GM12878 (cell line): Measurements from ENCODE around the gene NUBP1. TPM values are rescaled to one million over a fixed set of nuclear protein-coding genes. Genes with fewer than 3 reads are reported as not detected.

Experiments used
- ATAC-seq: fragments of 200-7000 bp; cut with Tn5 transposase; 3 replicates; pipeline ENCODE4 v1.9.1; 2020; ENCODE audit warnings: mild to moderate bottlenecking, moderate library complexity
- BruUV-seq: library from RNA; stranded (reverse); fragments of 400-500 nt; replicated peaks from 2 replicates; lab custom pipeline; 2021; lab: Mats Ljungman, UMichigan
- CTCF ChIA-PET: fragments of 300-600 bp; sonication (Branson Sonifier 250); formaldehyde crosslinking; extraction: SDS; loops from one replicate; lab custom pipeline; 2021; ENCODE audit warnings: inconsistent platforms; lab: Yijun Ruan, JAX
- POLR2A ChIA-PET: fragments of 350-600 bp; formaldehyde crosslinking; extraction: SDS; loops from one replicate; lab custom pipeline; 2021; ENCODE audit warnings: inconsistent platforms; lab: Charles Lee
- RAD21 ChIA-PET: fragments of 300-600 bp; sonication (Branson Sonifier 250); formaldehyde crosslinking; loops from one replicate; lab custom pipeline; 2023; ENCODE audit warnings: antibody characterized with exemption; ENCODE audit not compliant: unreplicated experiment; lab: Charles Lee
- SMC1A ChIA-PET: fragments of 300-600 bp; sonication (Branson Sonifier 250); formaldehyde crosslinking; loops from one replicate; lab custom pipeline; 2023; ENCODE audit not compliant: unreplicated experiment, uncharacterized antibody; lab: Charles Lee
- DNase-seq: peaks from one replicate; pipeline ENCODE4 v3.0.0-alpha.2; 2011; ENCODE audit warnings: low read depth, low spot score
- FAIRE-seq: peaks from 3 replicates; lab custom pipeline; 2011; peaks lifted over from hg19 to GRCh38; lab: Jason Lieb, UNC
- H2AFZ ChIP-seq: 2 replicates; pipeline ENCODE4 v1.6.0; 2011; ENCODE audit warnings: low read depth, low read length, control low read depth; ENCODE audit not compliant: control insufficient read depth
- H3K27ac ChIP-seq: 2 replicates; pipeline ENCODE4 v1.5.1; 2011; ENCODE audit warnings: control low read depth; ENCODE audit not compliant: control insufficient read depth, insufficient read depth
- H3K27me3 ChIP-seq, 2 experiments: replicated peaks in 1 of 2; 2 replicates each; pipeline versions ENCODE4 v1.6.0 to v1.6.1; 2011; ENCODE audit warnings: low read length in 1 of 2; ENCODE audit not compliant: control insufficient read depth in 2 of 2, insufficient read depth in 2 of 2
- H3K36me3 ChIP-seq, 2 experiments: 2 replicates each; pipeline ENCODE4 v1.5.1; 2011; ENCODE audit warnings: low read length in 1 of 2; ENCODE audit not compliant: control insufficient read depth in 2 of 2, insufficient read depth in 2 of 2
- H3K4me1 ChIP-seq: 2 replicates; pipeline ENCODE4 v1.6.1; 2011; ENCODE audit warnings: mild to moderate bottlenecking, low read length, moderate library complexity, mixed read lengths; ENCODE audit not compliant: control insufficient read depth, insufficient read depth
- H3K4me2 ChIP-seq: 2 replicates; pipeline ENCODE4 v1.6.0; 2011; ENCODE audit warnings: control low read depth; ENCODE audit not compliant: control insufficient read depth, insufficient read depth
- H3K4me3 ChIP-seq: fragments of 200-600 bp; sonication (generic); 2 replicates; pipeline ENCODE4 v1.5.1; 2016
- H3K79me2 ChIP-seq: 2 replicates; pipeline ENCODE4 v1.6.0; 2011; ENCODE audit warnings: low read length; ENCODE audit not compliant: control insufficient read depth, insufficient read depth
- H3K9ac ChIP-seq: 2 replicates; pipeline ENCODE4 v1.8.0; 2011; ENCODE audit warnings: low read length, control low read depth, mixed read lengths; ENCODE audit not compliant: control insufficient read depth, insufficient read depth
- H3K9me3 ChIP-seq: replicated peaks from 3 replicates; pipeline ENCODE4 v1.5.1; 2011; ENCODE audit warnings: mild to moderate bottlenecking, low read length; ENCODE audit not compliant: control insufficient read depth, insufficient read depth
- H4K20me1 ChIP-seq: 2 replicates; pipeline ENCODE4 v1.6.0; 2011; ENCODE audit not compliant: control insufficient read depth, insufficient read depth
- CBX3 ChIP-seq: fragments of 200-600 bp; sonication (generic); IDR thresholded peaks from 2 replicates; pipeline ENCODE4 v1.6.1; 2016; ENCODE audit warnings: low read depth, borderline replicate concordance
- CHD1 ChIP-seq: IDR thresholded peaks from 2 replicates; pipeline ENCODE4 v1.6.1; 2012; ENCODE audit warnings: low read depth, low read length, improper control_type of control experiment
- FOS ChIP-seq: IDR thresholded peaks from 3 replicates; pipeline ENCODE4 v1.6.1; 2011; ENCODE audit warnings: borderline replicate concordance; ENCODE audit not compliant: insufficient read length; ENCODE audit errors: extremely low read depth
- MTA2 ChIP-seq: fragments of 450-650 bp; IDR thresholded peaks from 2 replicates; pipeline ENCODE4 v1.6.1; 2016; ENCODE audit warnings: low read depth, mild to moderate bottlenecking, moderate library complexity
- PAX5 ChIP-seq: IDR thresholded peaks from 2 replicates; pipeline ENCODE4 v1.6.1; 2011; ENCODE audit warnings: low read depth, low read length, borderline replicate concordance
- PML ChIP-seq: IDR thresholded peaks from 2 replicates; pipeline ENCODE4 v1.6.1; 2012; ENCODE audit warnings: low read length, inconsistent platforms
- RAD51 ChIP-seq: fragments of 450-650 bp; IDR thresholded peaks from 2 replicates; pipeline ENCODE4 v1.6.1; 2016; ENCODE audit warnings: moderate library complexity, mild to moderate bottlenecking, inconsistent platforms
- SMAD5 ChIP-seq: IDR thresholded peaks from 2 replicates; pipeline ENCODE4 v1.6.1; 2016; ENCODE audit warnings: antibody characterized with exemption, low read depth
- WGBS: methylation state at CpG from one replicate; pipeline ENCODE4 v1.1.6; 2016; ENCODE audit warnings: low lambda C conversion rate; ENCODE audit not compliant: insufficient replicate concordance, insufficient coverage; ENCODE audit errors: missing lambda C conversion rate; 5-methylcytosine and 5-hydroxymethylcytosine counted together
- in situ Hi-C: fragments of 300-500 bp; cut with MboI; formaldehyde crosslinking; loops from 9 replicates; pipeline ENCODE4 v1.14.3; 2018; ENCODE audit warnings: mixed read lengths
- intact Hi-C: fragments of 100-400 bp; cut with micrococcal nuclease; formaldehyde crosslinking; loops from one replicate; pipeline ENCODE4 v1.14.2; 2022; ENCODE audit not compliant: unreplicated experiment
- polyA plus RNA-seq, 11 experiments: library from polyadenylated mRNA; depleted of rRNA in 4 of 11; unstranded in 6 of 11; stranded (reverse) in 5 of 11; fragments of >200 nt; fragmentation: Nextera tagmentation in 4 of 11; fragmentation: Illumina TruSeq in 1 of 11; extraction: Ambion mirVana in 4 of 11; extraction: Trizol in 1 of 11; gene quantifications; 1 replicate in 1 of 11; 2 replicates in 10 of 11; pipeline versions ENCODE4 v1.2.1 to v1.2.3, GENCODE V29; 2011 to 2016; ENCODE audit warnings: inconsistent platforms in 2 of 11, missing spikeins in 2 of 11, low read depth in 1 of 11
- total RNA-seq, 4 experiments: library from RNA; depleted of rRNA in 3 of 4; stranded (reverse); fragments of >200 nt in 3 of 4; fragmentation: Illumina TruSeq in 1 of 4; extraction: Trizol in 1 of 4; gene quantifications; 2 replicates each; pipeline versions ENCODE4 v1.2.1 to v1.2.3, GENCODE V29; 2013 to 2021
- TF ChIP-seq, protein P1 (sequence below): IDR thresholded peaks from 2 replicates; pipeline ENCODE4 v1.6.1; 2012; ENCODE audit warnings: mild to moderate bottlenecking, low read depth, low read length
- TF ChIP-seq, protein P2 (sequence below): IDR thresholded peaks from 2 replicates; pipeline ENCODE4 v1.6.1; 2012; ENCODE audit warnings: low read depth, low read length, improper control_type of control experiment
- TF ChIP-seq, protein P3 (sequence below): fragments of 450-650 bp; IDR thresholded peaks from 2 replicates; pipeline ENCODE4 v1.6.1; 2017; ENCODE audit warnings: mild to moderate bottlenecking, moderate library complexity
- TF ChIP-seq, protein P4 (sequence below): fragments of 450-650 bp; IDR thresholded peaks from 2 replicates; pipeline ENCODE4 v1.6.1; 2017; ENCODE audit warnings: mild to moderate bottlenecking, low read depth, inconsistent platforms; ENCODE audit not compliant: poor library complexity, severe bottlenecking

Gene NUBP1
- total and polyA plus RNA-seq, 10 of the 15 experiments (the other 5 are each of a cell fraction or from before 2014, with no cell fraction given): 31.0 to 74.9 (median 58.3) TPM

DNA sequence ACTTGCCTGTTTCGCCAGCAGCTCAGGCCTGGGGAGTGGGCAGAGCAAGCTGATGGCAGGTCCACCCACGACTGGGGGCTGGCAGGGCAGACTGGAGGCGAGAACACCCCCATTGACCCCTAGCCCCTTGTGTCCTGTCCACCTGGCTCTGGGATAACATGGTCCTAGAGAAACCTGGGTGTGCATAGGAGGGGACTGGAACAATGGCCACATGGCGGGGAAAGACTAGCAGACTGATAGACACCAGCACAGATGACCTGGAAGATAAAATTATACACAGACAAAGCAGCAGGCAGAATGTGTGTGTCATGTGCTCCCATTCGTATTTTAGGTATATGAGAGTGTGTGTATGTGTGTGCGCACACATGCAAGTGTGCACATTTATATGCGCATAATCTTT, 23.5 kb downstream of the NUBP1 start (continued):
- TF ChIP-seq, protein P1, sequence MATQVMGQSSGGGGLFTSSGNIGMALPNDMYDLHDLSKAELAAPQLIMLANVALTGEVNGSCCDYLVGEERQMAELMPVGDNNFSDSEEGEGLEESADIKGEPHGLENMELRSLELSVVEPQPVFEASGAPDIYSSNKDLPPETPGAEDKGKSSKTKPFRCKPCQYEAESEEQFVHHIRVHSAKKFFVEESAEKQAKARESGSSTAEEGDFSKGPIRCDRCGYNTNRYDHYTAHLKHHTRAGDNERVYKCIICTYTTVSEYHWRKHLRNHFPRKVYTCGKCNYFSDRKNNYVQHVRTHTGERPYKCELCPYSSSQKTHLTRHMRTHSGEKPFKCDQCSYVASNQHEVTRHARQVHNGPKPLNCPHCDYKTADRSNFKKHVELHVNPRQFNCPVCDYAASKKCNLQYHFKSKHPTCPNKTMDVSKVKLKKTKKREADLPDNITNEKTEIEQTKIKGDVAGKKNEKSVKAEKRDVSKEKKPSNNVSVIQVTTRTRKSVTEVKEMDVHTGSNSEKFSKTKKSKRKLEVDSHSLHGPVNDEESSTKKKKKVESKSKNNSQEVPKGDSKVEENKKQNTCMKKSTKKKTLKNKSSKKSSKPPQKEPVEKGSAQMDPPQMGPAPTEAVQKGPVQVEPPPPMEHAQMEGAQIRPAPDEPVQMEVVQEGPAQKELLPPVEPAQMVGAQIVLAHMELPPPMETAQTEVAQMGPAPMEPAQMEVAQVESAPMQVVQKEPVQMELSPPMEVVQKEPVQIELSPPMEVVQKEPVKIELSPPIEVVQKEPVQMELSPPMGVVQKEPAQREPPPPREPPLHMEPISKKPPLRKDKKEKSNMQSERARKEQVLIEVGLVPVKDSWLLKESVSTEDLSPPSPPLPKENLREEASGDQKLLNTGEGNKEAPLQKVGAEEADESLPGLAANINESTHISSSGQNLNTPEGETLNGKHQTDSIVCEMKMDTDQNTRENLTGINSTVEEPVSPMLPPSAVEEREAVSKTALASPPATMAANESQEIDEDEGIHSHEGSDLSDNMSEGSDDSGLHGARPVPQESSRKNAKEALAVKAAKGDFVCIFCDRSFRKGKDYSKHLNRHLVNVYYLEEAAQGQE: no peak
- TF ChIP-seq, protein P2, sequence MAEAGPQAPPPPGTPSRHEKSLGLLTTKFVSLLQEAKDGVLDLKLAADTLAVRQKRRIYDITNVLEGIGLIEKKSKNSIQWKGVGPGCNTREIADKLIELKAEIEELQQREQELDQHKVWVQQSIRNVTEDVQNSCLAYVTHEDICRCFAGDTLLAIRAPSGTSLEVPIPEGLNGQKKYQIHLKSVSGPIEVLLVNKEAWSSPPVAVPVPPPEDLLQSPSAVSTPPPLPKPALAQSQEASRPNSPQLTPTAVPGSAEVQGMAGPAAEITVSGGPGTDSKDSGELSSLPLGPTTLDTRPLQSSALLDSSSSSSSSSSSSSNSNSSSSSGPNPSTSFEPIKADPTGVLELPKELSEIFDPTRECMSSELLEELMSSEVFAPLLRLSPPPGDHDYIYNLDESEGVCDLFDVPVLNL: no peak

DNA sequence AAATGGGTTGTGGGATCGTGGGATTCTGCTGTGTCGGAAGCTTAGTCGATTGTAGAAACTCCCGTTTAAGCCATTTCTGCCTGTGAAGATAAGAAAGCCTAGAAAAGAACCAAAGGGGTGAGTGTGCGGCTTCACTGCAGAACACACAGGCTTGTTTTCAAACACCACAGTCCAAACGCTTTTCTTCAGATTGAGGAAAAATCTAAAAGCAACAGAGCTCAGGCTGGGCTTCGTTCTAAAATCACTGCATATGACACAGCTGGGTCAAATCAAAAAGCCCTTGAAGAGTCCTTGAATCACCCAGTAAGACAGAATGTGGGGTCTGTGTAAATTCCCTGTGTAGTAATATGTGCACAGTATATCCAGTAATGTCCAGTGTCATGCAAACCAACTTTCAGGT, 25.7 kb downstream of the NUBP1 start:
- H3K4me3 ChIP-seq: no peak overlapping the region
- H4K20me1 ChIP-seq: no peaks in the 10 kb centered on the region
- H3K36me3 ChIP-seq: peaks cover 2 to 3% of the 10 kb centered on the region in 2 experiments; a peak in 2 of 4 replicates
- no peak overlapping the region for H3K27ac ChIP-seq
- H3K27me3 ChIP-seq: no peaks in the 10 kb centered on the region
- intact Hi-C loops (no loop called here), in situ Hi-C loops (no loop called here)
- no peaks in the 10 kb centered on the region for H3K9me3 ChIP-seq
- no peak overlapping the region for H3K9ac ChIP-seq
- no peaks in the 10 kb centered on the region for H3K79me2 ChIP-seq
- WGBS: 66% methylated on average over 7 of the region's 7 CpGs
- ChIA-PET POLR2A (interaction anchor here (0.6 to 1.2 kb wide), 3 partner anchors 13 to 26 kb away, joined by 3 to 10 read pairs (median 3); partner anchors contain the start of gene NUBP1), RAD21 (interaction anchor here (1.2 to 3.1 kb wide), 2 partner anchors 16 to 64 kb away, joined by 3 to 10 read pairs; no protein-coding TSS in a partner anchor), CTCF (interaction anchor here (1.5 to 1.8 kb wide), 3 partner anchors 15 to 150 kb away, joined by 4 to 7 read pairs (median 5); no protein-coding TSS in a partner anchor), SMC1A (interaction anchor here (0.8 to 1.3 kb wide), 3 partner anchors 25 to 127 kb away, joined by 3 read pairs; no protein-coding TSS in a partner anchor)
- BruUV-seq: no TSS peak
- H2AFZ ChIP-seq: no peak overlapping the region
- H3K4me1 ChIP-seq: peaks cover 13% of the 10 kb centered on the region
- ATAC-seq (no peak), FAIRE-seq (no peak), DNase-seq (no peak)
- no peak overlapping the region for H3K4me2 ChIP-seq
- no peak for TF ChIP-seq SMAD5
- no peak for TF ChIP-seq FOS
- TF ChIP-seq PML: no peak
- TF ChIP-seq, protein P3, sequence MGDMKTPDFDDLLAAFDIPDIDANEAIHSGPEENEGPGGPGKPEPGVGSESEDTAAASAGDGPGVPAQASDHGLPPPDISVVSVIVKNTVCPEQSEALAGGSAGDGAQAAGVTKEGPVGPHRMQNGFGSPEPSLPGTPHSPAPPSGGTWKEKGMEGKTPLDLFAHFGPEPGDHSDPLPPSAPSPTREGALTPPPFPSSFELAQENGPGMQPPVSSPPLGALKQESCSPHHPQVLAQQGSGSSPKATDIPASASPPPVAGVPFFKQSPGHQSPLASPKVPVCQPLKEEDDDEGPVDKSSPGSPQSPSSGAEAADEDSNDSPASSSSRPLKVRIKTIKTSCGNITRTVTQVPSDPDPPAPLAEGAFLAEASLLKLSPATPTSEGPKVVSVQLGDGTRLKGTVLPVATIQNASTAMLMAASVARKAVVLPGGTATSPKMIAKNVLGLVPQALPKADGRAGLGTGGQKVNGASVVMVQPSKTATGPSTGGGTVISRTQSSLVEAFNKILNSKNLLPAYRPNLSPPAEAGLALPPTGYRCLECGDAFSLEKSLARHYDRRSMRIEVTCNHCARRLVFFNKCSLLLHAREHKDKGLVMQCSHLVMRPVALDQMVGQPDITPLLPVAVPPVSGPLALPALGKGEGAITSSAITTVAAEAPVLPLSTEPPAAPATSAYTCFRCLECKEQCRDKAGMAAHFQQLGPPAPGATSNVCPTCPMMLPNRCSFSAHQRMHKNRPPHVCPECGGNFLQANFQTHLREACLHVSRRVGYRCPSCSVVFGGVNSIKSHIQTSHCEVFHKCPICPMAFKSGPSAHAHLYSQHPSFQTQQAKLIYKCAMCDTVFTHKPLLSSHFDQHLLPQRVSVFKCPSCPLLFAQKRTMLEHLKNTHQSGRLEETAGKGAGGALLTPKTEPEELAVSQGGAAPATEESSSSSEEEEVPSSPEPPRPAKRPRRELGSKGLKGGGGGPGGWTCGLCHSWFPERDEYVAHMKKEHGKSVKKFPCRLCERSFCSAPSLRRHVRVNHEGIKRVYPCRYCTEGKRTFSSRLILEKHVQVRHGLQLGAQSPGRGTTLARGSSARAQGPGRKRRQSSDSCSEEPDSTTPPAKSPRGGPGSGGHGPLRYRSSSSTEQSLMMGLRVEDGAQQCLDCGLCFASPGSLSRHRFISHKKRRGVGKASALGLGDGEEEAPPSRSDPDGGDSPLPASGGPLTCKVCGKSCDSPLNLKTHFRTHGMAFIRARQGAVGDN: no peak
- TF ChIP-seq, protein P4, sequence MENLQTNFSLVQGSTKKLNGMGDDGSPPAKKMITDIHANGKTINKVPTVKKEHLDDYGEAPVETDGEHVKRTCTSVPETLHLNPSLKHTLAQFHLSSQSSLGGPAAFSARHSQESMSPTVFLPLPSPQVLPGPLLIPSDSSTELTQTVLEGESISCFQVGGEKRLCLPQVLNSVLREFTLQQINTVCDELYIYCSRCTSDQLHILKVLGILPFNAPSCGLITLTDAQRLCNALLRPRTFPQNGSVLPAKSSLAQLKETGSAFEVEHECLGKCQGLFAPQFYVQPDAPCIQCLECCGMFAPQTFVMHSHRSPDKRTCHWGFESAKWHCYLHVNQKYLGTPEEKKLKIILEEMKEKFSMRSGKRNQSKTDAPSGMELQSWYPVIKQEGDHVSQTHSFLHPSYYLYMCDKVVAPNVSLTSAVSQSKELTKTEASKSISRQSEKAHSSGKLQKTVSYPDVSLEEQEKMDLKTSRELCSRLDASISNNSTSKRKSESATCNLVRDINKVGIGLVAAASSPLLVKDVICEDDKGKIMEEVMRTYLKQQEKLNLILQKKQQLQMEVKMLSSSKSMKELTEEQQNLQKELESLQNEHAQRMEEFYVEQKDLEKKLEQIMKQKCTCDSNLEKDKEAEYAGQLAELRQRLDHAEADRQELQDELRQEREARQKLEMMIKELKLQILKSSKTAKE: no peak
- TF ChIP-seq CHD1: no peak
- no peak for TF ChIP-seq RAD51
- TF ChIP-seq PAX5: no peak
- no peak for TF ChIP-seq MTA2
- no peak for TF ChIP-seq CBX3
